Measurements from ENCODE around the gene POLK. TPM values are rescaled to one million over a fixed set of nuclear protein-coding genes. Genes with fewer than 3 reads are reported as not detected.

The POLK gene
- total and polyA plus RNA-seq, 2 of the 13 experiments (the other 11 are each of a cell fraction or from before 2014, with no cell fraction given) = 8.6 to 11.7 TPM

GRCh38 chr5:75509956-75510355 is 1.7 kb upstream of the POLK start (continued):
- TF ChIP-seq ZNF264 (CRISPR knock-in tag; IDR thresholded peaks at IDR 0.05) (no peak), TFDP2 (CRISPR knock-in tag; IDR thresholded peaks at IDR 0.05) (no peak), ZNF292 (CRISPR knock-in tag; IDR thresholded peaks at IDR 0.05; ENCODE audit: borderline replicate concordance, low read depth) (no peak)

- peaks cover 43% of the 10 kb centered on the region for H3K4me1 ChIP-seq (ENCODE audit: insufficient read depth, low read length)
- no peaks in the 10 kb centered on the region for H3K9me3 ChIP-seq (ENCODE audit: low read length)
- intact Hi-C loops (cut with micrococcal nuclease; ENCODE audit: unreplicated experiment) (loop anchor here (10.0 kb wide), 1 partner anchor 174 kb away; no protein-coding TSS in a partner anchor), in situ Hi-C loops (cut with HindIII; ENCODE audit: extremely low pct_ligation_motif_present, low pct_unique_long_range_greater_than_20kb) (loop anchor here (25.0 kb wide), 1 partner anchor 823 kb away; the partner anchor contains the start of gene HEXB)
- H4K20me1 ChIP-seq (ENCODE audit: insufficient read depth, low read length) = peaks cover 19% of the 10 kb centered on the region
- H3K79me2 ChIP-seq (ENCODE audit: insufficient read depth, low read length) = peaks cover 68% of the 10 kb centered on the region
- peak overlapping the region; percentile 88 to 96 (median 89) for H3K4me3 ChIP-seq (replicated peaks in 1 of 3; ENCODE audit: insufficient read depth in 1 of 3, low read depth in 2 of 3, low read length in 3 of 3)
- H2AFZ ChIP-seq (ENCODE audit: low read length) = no peak overlapping the region
- ChIA-PET CTCF (ENCODE audit: low intra/inter-chr PET ratio, low total read pairs) (no interaction called here), POLR2A (no interaction called here)
- peak overlapping the region; percentile 83 for H3K27ac ChIP-seq (ENCODE audit: extremely low read length, insufficient read depth, low read length)
- ATAC-seq (peak; percentile 28), FAIRE-seq (no peak), DNase-seq (ENCODE audit: low spot score) (peak; percentile 6)
- peak overlapping the region; percentile 75 for H3K4me2 ChIP-seq (ENCODE audit: low read depth, low read length)
- H3K36me3 ChIP-seq (replicated peaks in 1 of 2; ENCODE audit: control insufficient read depth in 1 of 2, insufficient read depth in 2 of 2, low read length in 2 of 2) = no peaks in the 10 kb centered on the region
- BruUV-seq (replicated peaks) = no TSS peak
- TF ChIP-seq POGK (CRISPR knock-in tag; conservative IDR thresholded peaks at IDR 0.05) (0 out of 2 replicates have a peak, but pooled peaks have one; percentile 10), RXRB (CRISPR knock-in tag; IDR thresholded peaks at IDR 0.05; ENCODE audit: borderline replicate concordance) (peak; percentile 2; the same call in 1 of the 2 replicates), ARNT2 (CRISPR knock-in tag; IDR thresholded peaks at IDR 0.05; ENCODE audit: low read depth) (0 out of 2 replicates have a peak, but pooled peaks have one; percentile 3), ZNF337 (CRISPR knock-in tag; IDR thresholded peaks at IDR 0.05; ENCODE audit: borderline replicate concordance, low read depth) (0 out of 2 replicates have a peak, but pooled peaks have one; percentile 8), LRRFIP1 (CRISPR knock-in tag; conservative IDR thresholded peaks at IDR 0.05) (no peak), ATF3 (CRISPR knock-in tag; IDR thresholded peaks at IDR 0.05) (no peak), ZNF605 (CRISPR knock-in tag; IDR thresholded peaks at IDR 0.05) (0 out of 2 replicates have a peak, but pooled peaks have one; percentile 6), NR2C2 (CRISPR knock-in tag; IDR thresholded peaks at IDR 0.05; ENCODE audit: borderline replicate concordance) (no peak)
- whole genome bisulfite sequencing (ENCODE audit: low lambda C conversion rate) = 0% methylated on average over 15 of the region's 15 CpGs
- no peaks in the 10 kb centered on the region; a peak in 1 of 5 replicates for H3K27me3 ChIP-seq (ENCODE audit: control insufficient read depth in 1 of 2, insufficient read depth in 2 of 2, low read length in 2 of 2)
- peak overlapping the region; percentile 87 for H3K9ac ChIP-seq (ENCODE audit: insufficient read depth, low read depth, low read length)
These were observed 1.3 kb upstream of the POLK start for GRCh38 chr5:75510417-75510835.
